ENCODE measurements around the gene SET.

DNA sequence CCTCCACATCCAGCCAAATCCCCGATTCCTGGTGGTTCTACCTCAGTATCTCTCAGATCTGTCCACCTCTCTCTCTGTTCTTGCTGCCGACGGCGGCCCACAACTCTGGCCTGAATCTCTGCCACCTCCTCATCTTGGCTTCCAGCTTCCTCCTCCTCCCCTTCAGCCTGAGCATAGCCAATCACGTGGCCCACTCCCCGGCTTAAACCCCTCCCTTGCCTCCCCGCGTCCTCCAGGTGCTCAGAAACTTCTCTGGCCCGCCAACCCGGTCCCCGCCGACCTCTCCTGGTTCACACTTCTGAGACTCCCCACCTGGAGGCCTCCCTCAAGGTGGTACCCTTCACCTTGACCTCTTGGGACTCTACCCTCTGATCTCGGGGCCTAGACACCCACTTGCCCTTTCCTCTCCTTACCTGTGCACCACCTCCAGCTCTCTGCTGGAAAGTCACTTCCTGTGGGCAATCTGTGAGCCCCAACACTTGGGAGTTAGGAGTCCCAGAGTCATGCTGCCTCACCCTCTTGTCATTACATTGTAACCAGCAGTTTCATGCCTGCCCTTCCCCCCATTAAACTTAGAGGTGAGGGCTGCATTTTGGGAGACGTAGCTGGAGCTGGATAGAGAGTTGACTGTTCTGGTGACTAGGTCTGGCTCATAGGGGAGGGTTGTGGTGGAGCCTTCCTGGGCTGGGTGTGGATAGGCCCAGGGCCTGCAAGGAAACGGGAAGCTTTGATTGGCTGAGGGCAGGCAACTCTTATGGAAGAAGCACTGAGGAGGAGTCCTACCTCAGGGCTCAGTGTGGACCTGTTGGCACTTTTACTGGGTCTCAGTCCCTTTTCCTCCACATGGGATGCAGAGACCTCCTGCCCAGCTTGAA is 4.5 kb upstream of the SET start:
- TF ChIP-seq, protein P1, sequence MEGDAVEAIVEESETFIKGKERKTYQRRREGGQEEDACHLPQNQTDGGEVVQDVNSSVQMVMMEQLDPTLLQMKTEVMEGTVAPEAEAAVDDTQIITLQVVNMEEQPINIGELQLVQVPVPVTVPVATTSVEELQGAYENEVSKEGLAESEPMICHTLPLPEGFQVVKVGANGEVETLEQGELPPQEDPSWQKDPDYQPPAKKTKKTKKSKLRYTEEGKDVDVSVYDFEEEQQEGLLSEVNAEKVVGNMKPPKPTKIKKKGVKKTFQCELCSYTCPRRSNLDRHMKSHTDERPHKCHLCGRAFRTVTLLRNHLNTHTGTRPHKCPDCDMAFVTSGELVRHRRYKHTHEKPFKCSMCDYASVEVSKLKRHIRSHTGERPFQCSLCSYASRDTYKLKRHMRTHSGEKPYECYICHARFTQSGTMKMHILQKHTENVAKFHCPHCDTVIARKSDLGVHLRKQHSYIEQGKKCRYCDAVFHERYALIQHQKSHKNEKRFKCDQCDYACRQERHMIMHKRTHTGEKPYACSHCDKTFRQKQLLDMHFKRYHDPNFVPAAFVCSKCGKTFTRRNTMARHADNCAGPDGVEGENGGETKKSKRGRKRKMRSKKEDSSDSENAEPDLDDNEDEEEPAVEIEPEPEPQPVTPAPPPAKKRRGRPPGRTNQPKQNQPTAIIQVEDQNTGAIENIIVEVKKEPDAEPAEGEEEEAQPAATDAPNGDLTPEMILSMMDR (IDR thresholded peaks at IDR 0.05; ENCODE audit: low read depth, low read length), result no peak
- no peak for TF ChIP-seq EZH2phosphoT487 (IDR thresholded peaks at IDR 0.05; ENCODE audit: low read depth)

Data from OCI-LY3 (cell line).